Measurements from ENCODE around the gene ADGRE1. TPM values are rescaled to one million over a fixed set of nuclear protein-coding genes. Genes with fewer than 3 reads are reported as not detected.

Gene ADGRE1
- total and polyA plus RNA-seq, 2 of the 8 experiments (the other 6 are each of a cell fraction or from before 2014, with no cell fraction given) = not detected

GRCh38 chr19:6983448-6983847 is 96.1 kb downstream of the ADGRE1 start (continued):
- no peak for TF ChIP-seq BCL11A (IDR thresholded peaks at IDR 0.05; ENCODE audit: low read depth in 2 of 2, low read length in 2 of 2)
- TF ChIP-seq JUN (IDR thresholded peaks at IDR 0.05; ENCODE audit: low read depth, low read length) = no peak

Measured in H1 (cell line).